H1 (cell line): ENCODE measurements around the gene ADARB2. TPM values are rescaled to one million over a fixed set of nuclear protein-coding genes. Genes with fewer than 3 reads are reported as not detected.

Source experiments
- CTCF ChIA-PET: fragments of 300-600 bp; sonication (Branson Sonifier 250); formaldehyde crosslinking; loops from one replicate; lab custom pipeline; 2021; ENCODE audit not compliant: partially characterized antibody; lab: Charles Lee
- POLR2A ChIA-PET: fragments of 300-600 bp; sonication (Branson Sonifier 250); formaldehyde crosslinking; loops from one replicate; lab custom pipeline; 2021; ENCODE audit warnings: inconsistent platforms; ENCODE audit not compliant: partially characterized antibody; lab: Charles Lee
- DNase-seq, 2 experiments: peaks; one replicate each; pipeline versions ENCODE4 v3.0.0 to v3.0.0-alpha.2; 2010 to 2022; ENCODE audit warnings: low spot score in 2 of 2, low read depth in 1 of 2, mixed read lengths in 1 of 2
- FAIRE-seq: peaks from 2 replicates; lab custom pipeline; 2011; peaks lifted over from hg19 to GRCh38; lab: Jason Lieb, UNC
- H2AFZ ChIP-seq: 2 replicates; pipeline ENCODE4 v1.8.1; 2012; ENCODE audit warnings: low read length, inconsistent platforms
- H2AK5ac ChIP-seq: 2 replicates; pipeline ENCODE4 v1.6.1; 2013; ENCODE audit warnings: low read depth, low read length
- H2BK120ac ChIP-seq: replicated peaks from 2 replicates; pipeline ENCODE3; 2013; ENCODE audit warnings: low read depth, low read length, inconsistent platforms
- H2BK12ac ChIP-seq: 2 replicates; pipeline ENCODE4 v1.6.1; 2013; ENCODE audit warnings: low read depth, low read length
- H2BK15ac ChIP-seq: 2 replicates; pipeline ENCODE4 v1.6.1; 2013; ENCODE audit warnings: low read length
- H2BK20ac ChIP-seq: 2 replicates; pipeline ENCODE4 v1.6.1; 2013; ENCODE audit warnings: low read length
- H2BK5ac ChIP-seq: 2 replicates; pipeline ENCODE4 v1.6.1; 2013; ENCODE audit warnings: low read depth, low read length
- H3K14ac ChIP-seq: 2 replicates; pipeline ENCODE4 v1.6.1; 2013; ENCODE audit warnings: inconsistent platforms; ENCODE audit not compliant: insufficient read length
- H3K18ac ChIP-seq: 2 replicates; pipeline ENCODE4 v1.6.1; 2013; ENCODE audit warnings: low read length; ENCODE audit errors: extremely low read depth
- H3K23ac ChIP-seq: 2 replicates; pipeline ENCODE4 v1.6.1; 2013; ENCODE audit warnings: inconsistent platforms; ENCODE audit not compliant: insufficient read length
- H3K23me2 ChIP-seq: 2 replicates; pipeline ENCODE4 v1.6.1; 2013; ENCODE audit warnings: low read depth, low read length
- H3K27ac ChIP-seq: 2 replicates; pipeline ENCODE4 v1.6.1; 2011; ENCODE audit warnings: low read depth, low read length, inconsistent platforms
- H3K27me3 ChIP-seq, 4 experiments: replicated peaks in 1 of 4; 1 replicate in 1 of 4; 2 replicates in 3 of 4; pipeline versions ENCODE4 v1.6.1 to v1.8.1; 2011 to 2013; ENCODE audit warnings: low read length in 3 of 4, mild to moderate bottlenecking in 3 of 4, inconsistent platforms in 2 of 4, mixed read lengths in 2 of 4, moderate library complexity in 1 of 4; ENCODE audit not compliant: control insufficient read depth in 3 of 4, insufficient read depth in 3 of 4; ENCODE audit errors: extremely low read depth in 1 of 4
- H3K36me3 ChIP-seq, 4 experiments: 2 replicates each; pipeline versions ENCODE4 v1.6.1 to v1.8.1; 2011 to 2013; ENCODE audit warnings: mild to moderate bottlenecking in 4 of 4, low read length in 3 of 4, moderate library complexity in 2 of 4, control low read depth in 1 of 4, inconsistent platforms in 1 of 4; ENCODE audit not compliant: insufficient read depth in 4 of 4, control insufficient read depth in 2 of 4
- H3K4ac ChIP-seq: replicated peaks from 2 replicates; pipeline ENCODE3; 2013; ENCODE audit warnings: low read length, low read depth, mixed read lengths, inconsistent platforms; ENCODE audit not compliant: insufficient read length
- H3K4me1 ChIP-seq, 4 experiments: replicated peaks in 1 of 4; 1 replicate in 1 of 4; 2 replicates in 3 of 4; pipeline versions ENCODE4 v1.6.1 to v1.8.1; 2011 to 2013; ENCODE audit warnings: low read length in 3 of 4, inconsistent platforms in 2 of 4, mixed read lengths in 1 of 4; ENCODE audit not compliant: insufficient read depth in 4 of 4, control insufficient read depth in 3 of 4
- H3K4me2 ChIP-seq, 2 experiments: 2 replicates each; pipeline versions ENCODE4 v1.6.1 to v1.8.1; 2011 to 2013; ENCODE audit warnings: low read depth in 2 of 2, low read length in 2 of 2, control low read depth in 1 of 2, inconsistent platforms in 1 of 2, mild to moderate bottlenecking in 1 of 2; ENCODE audit not compliant: insufficient read depth in 1 of 2
- H3K4me3 ChIP-seq, 4 experiments: fragments of 200-600, 300-600 bp in 1 of 4; sonication (generic), shearing (Covaris generic), sonication (Bioruptor Twin) in 1 of 4; 2 replicates each; pipeline versions ENCODE4 v1.5.1 to v1.8.1; 2011 to 2016; ENCODE audit warnings: low read length in 4 of 4, low read depth in 3 of 4, control low read depth in 2 of 4, inconsistent platforms in 2 of 4, mild to moderate bottlenecking in 2 of 4, mixed read lengths in 1 of 4, moderate library complexity in 1 of 4; ENCODE audit not compliant: insufficient read depth in 2 of 4; ENCODE audit errors: extremely low read depth in 1 of 4
- H3K56ac ChIP-seq: replicated peaks from 2 replicates; pipeline ENCODE3; 2013; ENCODE audit warnings: low read depth, mild to moderate bottlenecking, mixed read lengths, low read length, inconsistent platforms; ENCODE audit not compliant: insufficient read length
- H3K79me1 ChIP-seq: 2 replicates; pipeline ENCODE4 v1.6.1; 2013; ENCODE audit warnings: low read depth, low read length, control low read depth
- H3K79me2 ChIP-seq, 2 experiments: 2 replicates each; pipeline versions ENCODE4 v1.6.1 to v1.8.1; 2012 to 2013; ENCODE audit warnings: low read length in 2 of 2, mild to moderate bottlenecking in 2 of 2, inconsistent platforms in 1 of 2; ENCODE audit not compliant: insufficient read depth in 2 of 2, control insufficient read depth in 1 of 2
- H3K9ac ChIP-seq, 4 experiments: replicated peaks in 1 of 4; 1 replicate in 1 of 4; 2 replicates in 3 of 4; pipeline versions ENCODE4 v1.6.1 to v1.8.1; 2011 to 2013; ENCODE audit warnings: low read depth in 3 of 4, low read length in 3 of 4, control low read depth in 2 of 4, mild to moderate bottlenecking in 2 of 4, moderate library complexity in 2 of 4, inconsistent platforms in 1 of 4; ENCODE audit errors: extremely low read depth in 1 of 4
- H3K9me3 ChIP-seq, 2 experiments: 2 replicates each; pipeline versions ENCODE4 v1.6.1 to v1.8.1; 2012 to 2013; ENCODE audit warnings: mild to moderate bottlenecking in 2 of 2, moderate library complexity in 2 of 2, control low read depth in 1 of 2, inconsistent platforms in 1 of 2, low read depth in 1 of 2, low read length in 1 of 2, mixed read lengths in 1 of 2; ENCODE audit not compliant: insufficient read depth in 2 of 2
- H4K20me1 ChIP-seq, 2 experiments: replicated peaks in 1 of 2; 2 replicates each; pipeline versions ENCODE3 to v1.8.1; 2011 to 2013; ENCODE audit warnings: inconsistent platforms in 2 of 2, low read length in 2 of 2, mild to moderate bottlenecking in 1 of 2; ENCODE audit not compliant: insufficient read depth in 2 of 2, control insufficient read depth in 1 of 2
- H4K5ac ChIP-seq: 2 replicates; pipeline ENCODE4 v1.6.1; 2013; ENCODE audit warnings: low read length, low read depth, mixed read lengths, inconsistent platforms; ENCODE audit not compliant: insufficient read length
- H4K8ac ChIP-seq: 2 replicates; pipeline ENCODE4 v1.8.0; 2013; ENCODE audit warnings: mild to moderate bottlenecking, moderate library complexity, low read length, inconsistent platforms; ENCODE audit not compliant: insufficient read depth; ENCODE audit errors: extremely low read depth
- H4K91ac ChIP-seq: replicated peaks from 2 replicates; pipeline ENCODE3; 2013; ENCODE audit warnings: low read length, mixed read lengths, inconsistent platforms; ENCODE audit not compliant: insufficient read length
- GTF2F1 ChIP-seq: IDR thresholded peaks from 2 replicates; pipeline ENCODE4 v1.6.1; 2012; ENCODE audit warnings: low read depth, low read length, improper control_type of control experiment, borderline replicate concordance
- KDM5A ChIP-seq: fragments of 200-600 bp; IDR thresholded peaks from 2 replicates; pipeline ENCODE4 v1.7.1; 2012; ENCODE audit warnings: mild to moderate bottlenecking, low read length, inconsistent platforms, mixed read lengths
- SRF ChIP-seq: IDR thresholded peaks from 2 replicates; pipeline ENCODE4 v1.6.1; 2011; ENCODE audit warnings: mild to moderate bottlenecking, low read depth, low read length, moderate library complexity
- WGBS, 2 experiments: shearing (Covaris generic) in 1 of 2; methylation state at CpG; one replicate each; pipeline versions ENCODE4 v1.1.6 to v1.1.7; 2013 to 2015; ENCODE audit warnings: low lambda C conversion rate in 2 of 2, mixed read lengths in 2 of 2, inconsistent platforms in 1 of 2, low coverage in 1 of 2, missing lambda C conversion rate in 1 of 2; ENCODE audit not compliant: insufficient replicate concordance in 2 of 2, insufficient coverage in 1 of 2, insufficient read length in 1 of 2; ENCODE audit errors: extremely low coverage in 1 of 2, missing lambda C conversion rate in 1 of 2; 5-methylcytosine and 5-hydroxymethylcytosine counted together
- polyA plus RNA-seq, 7 experiments: library from polyadenylated mRNA; depleted of rRNA in 3 of 7; stranded (reverse) in 5 of 7; unstranded in 2 of 7; fragments of >200 nt in 5 of 7; fragments of 200-250 nt in 2 of 7; gene quantifications; 1 replicate in 5 of 7; 2 replicates in 1 of 7; 4 replicates in 1 of 7; pipeline versions ENCODE4 v1.2.1 to v1.2.3, GENCODE V29; 2011 to 2013; ENCODE audit warnings: missing spikeins in 2 of 7, mixed read lengths in 2 of 7
- total RNA-seq: library from RNA; stranded (reverse); fragmentation: NEBNext Ultra II Directional; extraction: Animal tissue kit (Norgen Biotek cat#: 25700); gene quantifications from 2 replicates; pipeline ENCODE4 v1.2.1, GENCODE V29; 2021

The ADARB2 gene
- total and polyA plus RNA-seq, 2 of the 8 experiments (the other 6 are each of a cell fraction or from before 2014, with no cell fraction given): 2.2 to 2.8 TPM

- 87% methylated on average over 10 of the region's 10 CpGs; no CpG with 5 or more reads in 1 of the 2 experiments for WGBS, 2 experiments
- no peak overlapping the region for H4K91ac ChIP-seq
- TF ChIP-seq SRF (no peak), KDM5A (no peak), GTF2F1 (no peak)
Observed at GRCh38 chr10:1130226-1130625, 607.1 kb downstream of the ADARB2 start.

More at GRCh38 chr10:1130226-1130625, 607.1 kb downstream of the ADARB2 start:
- no peaks in the 10 kb centered on the region for H4K20me1 ChIP-seq
- DNase-seq (peak in 1 of 2 experiments; percentile 29), FAIRE-seq (no peak)
- H3K9me3 ChIP-seq: no peaks in the 10 kb centered on the region; a peak in 1 of 4 replicates
- H3K4ac ChIP-seq: no peak overlapping the region
- H3K23me2 ChIP-seq: no peaks in the 10 kb centered on the region
- no peak overlapping the region for H2BK12ac ChIP-seq
- no peak overlapping the region for H2AFZ ChIP-seq
- H3K4me2 ChIP-seq: no peak overlapping the region
- H3K79me1 ChIP-seq: no peaks in the 10 kb centered on the region
- no peak overlapping the region for H3K23ac ChIP-seq
- H2BK120ac ChIP-seq: no peak overlapping the region
- H3K36me3 ChIP-seq: peaks cover 6 to 17% (median 8%) of the 10 kb centered on the region in 4 experiments; a peak in 6 of 8 replicates
- no peak overlapping the region for H3K27ac ChIP-seq
- H2BK5ac ChIP-seq: no peak overlapping the region; the same call in 1 of the 2 replicates
- no peak overlapping the region for H3K18ac ChIP-seq
- H3K4me3 ChIP-seq: no peak overlapping the region
- CTCF ChIA-PET: interaction anchor here (0.6 to 1.6 kb wide), 3 partner anchors 9 to 238 kb away, joined by 3 to 6 read pairs (median 4); no protein-coding TSS in a partner anchor
- H3K56ac ChIP-seq: no peak overlapping the region
- no peak overlapping the region for H3K14ac ChIP-seq
- H3K9ac ChIP-seq: no peak overlapping the region
- H2BK20ac ChIP-seq: no peak overlapping the region
- no peak overlapping the region for H2AK5ac ChIP-seq
- no peaks in the 10 kb centered on the region for H3K27me3 ChIP-seq
- H4K5ac ChIP-seq: no peak overlapping the region
- POLR2A ChIA-PET: no interaction called here
- H2BK15ac ChIP-seq: no peak overlapping the region
- no peak overlapping the region for H4K8ac ChIP-seq
- H3K4me1 ChIP-seq: no peaks in the 10 kb centered on the region; a peak in 2 of 7 replicates
- H3K79me2 ChIP-seq: no peaks in the 10 kb centered on the region
